SK-N-MC (cell line): ENCODE data around the gene ADCYAP1R1.

Experiments used
- EZH2 ChIP-seq: fragments of 200-600 bp; sonication (generic); IDR thresholded peaks from one replicate; pipeline ENCODE4 v1.6.1; 2017; ENCODE audit warnings: antibody characterized with exemption
- FOXP2 ChIP-seq: optimal IDR thresholded peaks from 2 replicates; pipeline ENCODE3; 2011; ENCODE audit warnings: mild to moderate bottlenecking, moderate library complexity; ENCODE audit not compliant: insufficient read depth; ENCODE audit errors: extremely low read length, control extremely low read depth
- POLR2AphosphoS5 ChIP-seq: IDR thresholded peaks from 2 replicates; pipeline ENCODE4 v1.6.1; 2012; ENCODE audit warnings: mild to moderate bottlenecking, low read depth, low read length, borderline replicate concordance

GRCh38 chr7:31020161-31020560 is 31.9 kb upstream of the ADCYAP1R1 start:
- no peak for TF ChIP-seq POLR2AphosphoS5
- no peak for TF ChIP-seq EZH2
- no peak for TF ChIP-seq FOXP2
